Stimulated activated naive B cell treated with anti-CD40 and anti-IgM and Interleukin-4, amounts not matched to agents 10 μg/mL and 1 μg/mL and 100 μg/mL, for 72 hours (primary cell): ENCODE results near the gene MPRIP.

ENCODE experiments used
- ATAC-seq, 2 donors: fragments of 150-1000 bp; cut with Tn5 transposase; replicated peaks; 2 replicates each; pipeline ENCODE4 v1.10.0; 2021; ENCODE audit warnings: moderate library complexity in 1 of 2
- DNase-seq: peaks from one replicate; pipeline ENCODE4 v3.0.0; 2021
- H3K27ac Mint-ChIP-seq: one replicate; pipeline ENCODE4 v1.8.0; 2022; ENCODE audit warnings: mild to moderate bottlenecking, mixed read lengths
- H3K27me3 Mint-ChIP-seq, 2 donors: one replicate each; pipeline ENCODE4 v1.8.0; 2022; ENCODE audit warnings: mixed read lengths in 2 of 2
- H3K36me3 Mint-ChIP-seq, 2 donors: one replicate each; pipeline ENCODE4 v1.8.0; 2022; ENCODE audit warnings: mixed read lengths in 2 of 2, mild to moderate bottlenecking in 1 of 2
- H3K4me1 Mint-ChIP-seq, 2 donors: one replicate each; pipeline ENCODE4 v1.8.0; 2022; ENCODE audit warnings: mixed read lengths in 2 of 2, mild to moderate bottlenecking in 1 of 2
- H3K4me3 Mint-ChIP-seq, 2 donors: one replicate each; pipeline ENCODE4 v1.8.0; 2022; ENCODE audit warnings: mild to moderate bottlenecking in 2 of 2, mixed read lengths in 2 of 2, moderate library complexity in 1 of 2
- H3K9me3 Mint-ChIP-seq, 2 donors: one replicate each; pipeline ENCODE4 v1.8.0; 2022; ENCODE audit warnings: mixed read lengths in 2 of 2, mild to moderate bottlenecking in 1 of 2

The MPRIP gene

DNA sequence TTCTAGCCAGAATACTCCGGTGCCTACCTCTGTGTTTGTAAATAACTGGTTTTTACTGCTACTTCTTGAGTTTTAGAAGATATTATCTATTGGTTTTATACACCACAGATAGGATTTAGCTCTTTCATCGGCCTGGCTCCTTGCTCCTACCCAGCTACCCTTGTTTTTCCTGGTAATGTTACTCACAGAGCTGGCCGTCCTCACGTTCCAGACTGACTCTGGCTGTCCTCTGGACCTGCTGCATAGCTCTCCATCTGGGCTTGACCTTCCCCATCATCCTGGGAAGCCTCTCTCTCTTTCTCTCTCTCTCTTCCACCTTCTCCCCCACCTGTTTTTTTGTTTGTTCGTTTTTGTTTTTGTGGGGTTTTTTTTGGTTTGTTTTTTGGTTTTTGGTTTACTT, 51.5 kb downstream of the MPRIP start:
- peaks cover 38 to 64% of the 10 kb centered on the region in 2 donors for H3K4me1 Mint-ChIP-seq
- H3K9me3 Mint-ChIP-seq = no peaks in the 10 kb centered on the region
- ATAC-seq = no peak
- no peak overlapping the region for H3K27ac Mint-ChIP-seq
- DNase-seq = no peak
- no peaks in the 10 kb centered on the region for H3K27me3 Mint-ChIP-seq
- H3K36me3 Mint-ChIP-seq = peaks cover 18 to 40% of the 10 kb centered on the region in 2 donors
- H3K4me3 Mint-ChIP-seq = no peak overlapping the region

DNA sequence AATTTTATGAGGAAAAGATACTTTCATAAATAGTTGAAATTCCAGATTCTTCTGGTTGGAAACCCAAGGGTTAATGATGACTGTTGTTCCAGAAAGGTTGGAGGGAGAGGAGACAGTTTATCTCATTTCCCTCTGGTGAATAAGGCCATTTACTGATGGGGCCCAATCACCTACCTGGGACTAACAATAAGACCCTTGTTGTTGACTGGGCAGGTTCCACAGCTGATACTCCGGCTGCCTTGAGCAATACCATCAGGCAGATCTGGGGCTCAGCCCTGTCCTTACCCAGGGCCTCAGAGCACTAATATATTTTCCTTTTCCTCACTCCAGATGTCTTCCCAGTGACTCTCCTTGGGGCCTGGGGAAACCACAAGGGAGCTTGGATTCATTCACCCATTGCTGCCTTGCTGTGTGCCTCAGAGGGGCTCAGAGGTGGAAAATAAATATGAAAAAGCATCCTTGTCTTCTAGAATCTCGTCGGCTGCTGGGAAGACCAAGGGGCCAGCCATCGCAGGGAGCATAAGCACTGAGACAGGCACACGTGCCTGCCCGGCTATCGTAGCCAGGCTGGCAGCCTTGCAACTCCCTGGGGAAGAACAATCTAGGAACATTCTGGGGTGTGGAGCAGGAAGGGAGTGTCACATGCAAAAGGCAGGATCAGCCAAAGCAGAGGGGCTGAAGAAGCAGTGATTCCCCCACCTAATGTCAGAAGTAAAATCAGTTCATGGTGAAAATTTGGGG, 54.4 kb downstream of the MPRIP start:
- peak overlapping the region; percentile 6 for H3K27ac Mint-ChIP-seq
- no peak overlapping the region for H3K4me3 Mint-ChIP-seq
- peaks cover 5 to 21% of the 10 kb centered on the region in 2 donors for H3K36me3 Mint-ChIP-seq
- ATAC-seq (no peak), DNase-seq (no peak)
- H3K27me3 Mint-ChIP-seq = no peaks in the 10 kb centered on the region
- H3K4me1 Mint-ChIP-seq = peaks cover 24 to 39% of the 10 kb centered on the region in 2 donors
- no peaks in the 10 kb centered on the region for H3K9me3 Mint-ChIP-seq

GRCh38 chr17:17097763-17098345, 55.6 kb downstream of the MPRIP start:
- H3K27ac Mint-ChIP-seq = no peak overlapping the region
- H3K4me3 Mint-ChIP-seq = no peak overlapping the region
- H3K36me3 Mint-ChIP-seq = peaks cover 2 to 17% of the 10 kb centered on the region in 2 donors
- peaks cover 21 to 30% of the 10 kb centered on the region in 2 donors for H3K4me1 Mint-ChIP-seq
- no peak for ATAC-seq
- H3K9me3 Mint-ChIP-seq = no peaks in the 10 kb centered on the region
- no peaks in the 10 kb centered on the region for H3K27me3 Mint-ChIP-seq
- no peak for DNase-seq

DNA sequence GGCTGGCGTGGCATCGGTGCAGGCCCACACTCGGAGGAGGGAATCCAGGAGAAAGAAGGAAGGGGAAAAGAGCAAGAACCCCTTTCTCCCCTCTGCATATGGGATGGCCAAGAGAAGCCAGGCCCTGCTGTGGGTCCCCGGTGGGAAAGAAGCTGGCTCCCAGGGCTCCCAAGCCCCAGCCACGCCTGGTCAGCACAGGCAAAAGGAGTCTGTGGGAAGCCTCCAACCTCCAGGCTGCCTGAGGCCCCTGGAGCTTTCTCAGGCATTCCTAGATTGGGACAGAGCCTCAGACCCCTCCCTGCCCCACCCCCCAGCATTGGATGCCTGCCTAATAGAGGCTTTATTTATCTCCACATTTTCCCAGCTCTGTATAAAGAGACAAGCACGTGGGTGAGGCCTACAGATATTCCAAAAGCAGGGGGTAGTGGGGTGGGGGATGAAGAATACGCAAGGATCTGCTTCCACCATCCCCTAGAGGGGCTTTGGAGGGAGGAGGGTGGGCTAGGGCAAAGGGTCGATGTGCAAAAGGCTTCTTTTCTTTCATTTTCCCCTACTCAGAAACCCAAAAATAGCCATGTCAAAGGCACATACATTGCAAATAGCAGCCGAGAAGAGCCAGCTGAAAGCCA, 56.4 kb downstream of the MPRIP start:
- H3K4me1 Mint-ChIP-seq = peaks cover 22 to 27% of the 10 kb centered on the region in 2 donors
- ATAC-seq (no peak), DNase-seq (no peak)
- H3K4me3 Mint-ChIP-seq = no peak overlapping the region
- H3K27me3 Mint-ChIP-seq = no peaks in the 10 kb centered on the region
- H3K36me3 Mint-ChIP-seq = peaks cover 3 to 17% of the 10 kb centered on the region in 2 donors
- no peaks in the 10 kb centered on the region for H3K9me3 Mint-ChIP-seq
- H3K27ac Mint-ChIP-seq = peak overlapping the region; percentile 84

DNA sequence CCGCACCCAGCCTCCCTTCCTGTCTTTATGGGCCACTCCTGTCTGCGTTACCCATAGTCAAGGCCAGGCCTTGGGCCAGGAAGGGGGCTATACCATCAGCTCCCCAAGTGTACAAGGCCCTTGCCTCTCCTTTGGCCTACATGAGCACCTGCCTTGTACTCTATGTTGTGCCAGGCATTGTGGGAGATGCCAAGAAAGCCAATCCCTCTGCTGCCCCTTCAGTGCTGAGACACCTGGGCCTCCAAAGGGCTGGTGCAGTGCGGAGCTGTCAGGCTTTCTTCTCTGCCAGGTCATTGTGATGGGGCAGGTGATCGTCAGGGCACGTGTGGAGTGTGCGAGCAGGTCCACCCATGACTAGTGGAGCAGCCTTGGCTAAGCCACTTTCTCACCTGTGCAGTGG, 59.9 kb downstream of the MPRIP start:
- DNase-seq (no peak), ATAC-seq (no peak)
- H3K4me1 Mint-ChIP-seq = peaks cover 20 to 22% of the 10 kb centered on the region in 2 donors
- no peak overlapping the region for H3K27ac Mint-ChIP-seq
- no peak overlapping the region for H3K4me3 Mint-ChIP-seq
- H3K36me3 Mint-ChIP-seq = peaks cover 6 to 16% of the 10 kb centered on the region in 2 donors
- H3K27me3 Mint-ChIP-seq = no peaks in the 10 kb centered on the region
- no peaks in the 10 kb centered on the region for H3K9me3 Mint-ChIP-seq

DNA sequence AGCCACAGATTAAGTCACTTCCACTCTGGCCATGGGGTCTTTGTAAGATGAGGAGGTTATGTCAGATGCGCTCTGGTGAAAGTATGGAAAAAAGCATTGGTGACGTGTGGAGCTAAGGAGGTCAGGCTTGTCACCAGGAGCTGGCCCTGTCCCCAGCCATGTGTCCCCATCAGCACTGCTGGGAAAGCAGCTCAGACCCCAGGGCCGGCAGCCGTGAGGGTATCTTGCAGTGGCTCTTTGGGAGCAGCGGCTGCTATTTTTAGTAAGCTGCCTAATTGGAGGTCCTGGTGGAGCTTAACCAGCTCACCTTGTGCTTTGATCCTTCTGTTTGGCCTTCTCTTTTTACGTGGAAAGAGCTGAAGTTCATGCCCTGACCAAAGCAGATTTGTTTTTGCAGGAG, 60.9 kb downstream of the MPRIP start:
- Mint-ChIP-seq H3K27ac (peak overlapping the region; percentile 84), H3K27me3 (no peaks in the 10 kb centered on the region), H3K9me3 (no peaks in the 10 kb centered on the region), H3K36me3 (peaks cover 6 to 15% of the 10 kb centered on the region in 2 donors), H3K4me3 (no peak overlapping the region), H3K4me1 (peaks cover 30 to 32% of the 10 kb centered on the region in 2 donors)
- DNase-seq (no peak), ATAC-seq (no peak)

- Mint-ChIP-seq H3K27ac (no peak overlapping the region), H3K9me3 (no peaks in the 10 kb centered on the region), H3K36me3 (peaks cover 6 to 12% of the 10 kb centered on the region in 2 donors), H3K4me3 (no peak overlapping the region), H3K4me1 (peaks cover 38 to 41% of the 10 kb centered on the region in 2 donors), H3K27me3 (no peaks in the 10 kb centered on the region)
- no peak for DNase-seq
- ATAC-seq = no peak
Measured at GRCh38 chr17:17104036-17104435, 61.8 kb downstream of the MPRIP start.

DNA sequence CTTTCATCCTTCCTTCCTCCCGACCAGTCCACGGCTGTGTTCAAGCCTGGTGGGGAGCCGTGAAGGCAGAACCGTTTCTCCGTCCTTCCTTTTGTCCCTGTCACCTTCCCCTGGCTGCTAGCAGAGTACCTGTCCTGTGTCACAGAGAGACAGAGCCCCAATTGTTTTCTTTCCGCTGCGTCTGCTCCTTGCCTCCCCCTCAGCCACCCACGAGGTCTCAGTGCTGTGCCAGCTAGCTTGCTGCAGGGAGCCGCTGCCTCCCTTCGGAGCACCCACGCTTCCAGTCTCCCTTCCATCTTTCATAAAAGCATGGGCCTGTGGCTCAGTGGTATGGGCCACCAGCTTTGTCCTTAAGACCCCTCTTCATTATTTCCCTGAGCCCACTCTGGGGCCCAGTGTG, 62.2 kb downstream of the MPRIP start:
- H3K9me3 Mint-ChIP-seq = no peaks in the 10 kb centered on the region
- ATAC-seq (no peak), DNase-seq (no peak)
- H3K4me1 Mint-ChIP-seq = peaks cover 43 to 45% of the 10 kb centered on the region in 2 donors
- H3K4me3 Mint-ChIP-seq = no peak overlapping the region
- H3K36me3 Mint-ChIP-seq = peaks cover 6 to 12% of the 10 kb centered on the region in 2 donors
- no peak overlapping the region for H3K27ac Mint-ChIP-seq
- H3K27me3 Mint-ChIP-seq = no peaks in the 10 kb centered on the region

DNA sequence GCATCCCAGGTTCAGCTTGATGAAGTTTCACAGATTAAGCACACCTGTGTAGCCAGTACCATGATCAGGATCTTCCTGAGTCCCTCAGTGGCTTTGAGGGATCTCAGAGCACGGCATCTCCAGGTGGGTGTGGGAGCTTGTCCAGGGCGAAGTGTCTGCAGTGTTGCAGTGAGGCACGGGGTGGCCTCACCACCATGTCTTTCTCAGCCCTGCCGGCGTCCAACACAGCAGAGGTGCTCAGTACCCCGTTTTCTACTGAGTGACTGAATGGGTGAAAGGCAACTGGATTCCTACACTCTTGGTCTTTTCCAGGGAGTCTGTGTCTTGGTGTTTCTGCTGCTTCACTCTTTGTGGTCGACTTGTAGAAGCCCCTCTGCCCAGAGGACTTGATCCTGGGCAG, 63.7 kb downstream of the MPRIP start:
- H3K27me3 Mint-ChIP-seq = no peaks in the 10 kb centered on the region
- peaks cover 8 to 18% of the 10 kb centered on the region in 2 donors for H3K36me3 Mint-ChIP-seq
- no peak for DNase-seq
- H3K4me1 Mint-ChIP-seq = peaks cover 58 to 59% of the 10 kb centered on the region in 2 donors
- H3K9me3 Mint-ChIP-seq = no peaks in the 10 kb centered on the region
- no peak overlapping the region for H3K4me3 Mint-ChIP-seq
- H3K27ac Mint-ChIP-seq = peak overlapping the region; percentile 44
- no peak for ATAC-seq

GRCh38 chr17:17106756-17107155, 64.5 kb downstream of the MPRIP start:
- H3K4me3 Mint-ChIP-seq = no peak overlapping the region
- peaks cover 8 to 22% of the 10 kb centered on the region in 2 donors for H3K36me3 Mint-ChIP-seq
- H3K27ac Mint-ChIP-seq = peak overlapping the region; percentile 65
- no peaks in the 10 kb centered on the region for H3K9me3 Mint-ChIP-seq
- no peak for DNase-seq
- H3K4me1 Mint-ChIP-seq = peaks cover 65 to 66% of the 10 kb centered on the region in 2 donors
- H3K27me3 Mint-ChIP-seq = no peaks in the 10 kb centered on the region
- ATAC-seq = no peak

GRCh38 chr17:17107281-17107680, 65.0 kb downstream of the MPRIP start:
- no peak for ATAC-seq
- H3K9me3 Mint-ChIP-seq = no peaks in the 10 kb centered on the region
- H3K4me3 Mint-ChIP-seq = no peak overlapping the region
- DNase-seq = no peak
- H3K4me1 Mint-ChIP-seq = peaks cover 65 to 71% of the 10 kb centered on the region in 2 donors
- H3K27me3 Mint-ChIP-seq = no peaks in the 10 kb centered on the region
- peaks cover 8 to 27% of the 10 kb centered on the region in 2 donors for H3K36me3 Mint-ChIP-seq
- H3K27ac Mint-ChIP-seq = peak overlapping the region; percentile 65

- H3K9me3 Mint-ChIP-seq = no peaks in the 10 kb centered on the region
- H3K36me3 Mint-ChIP-seq = peaks cover 6 to 27% of the 10 kb centered on the region in 2 donors
- no peaks in the 10 kb centered on the region for H3K27me3 Mint-ChIP-seq
- H3K27ac Mint-ChIP-seq = peak overlapping the region; percentile 48
- H3K4me3 Mint-ChIP-seq = no peak overlapping the region
- DNase-seq (no peak), ATAC-seq (peak; percentile 74)
- H3K4me1 Mint-ChIP-seq = peaks cover 63 to 70% of the 10 kb centered on the region in 2 donors
Measured at GRCh38 chr17:17107891-17108431, 65.7 kb downstream of the MPRIP start.

DNA sequence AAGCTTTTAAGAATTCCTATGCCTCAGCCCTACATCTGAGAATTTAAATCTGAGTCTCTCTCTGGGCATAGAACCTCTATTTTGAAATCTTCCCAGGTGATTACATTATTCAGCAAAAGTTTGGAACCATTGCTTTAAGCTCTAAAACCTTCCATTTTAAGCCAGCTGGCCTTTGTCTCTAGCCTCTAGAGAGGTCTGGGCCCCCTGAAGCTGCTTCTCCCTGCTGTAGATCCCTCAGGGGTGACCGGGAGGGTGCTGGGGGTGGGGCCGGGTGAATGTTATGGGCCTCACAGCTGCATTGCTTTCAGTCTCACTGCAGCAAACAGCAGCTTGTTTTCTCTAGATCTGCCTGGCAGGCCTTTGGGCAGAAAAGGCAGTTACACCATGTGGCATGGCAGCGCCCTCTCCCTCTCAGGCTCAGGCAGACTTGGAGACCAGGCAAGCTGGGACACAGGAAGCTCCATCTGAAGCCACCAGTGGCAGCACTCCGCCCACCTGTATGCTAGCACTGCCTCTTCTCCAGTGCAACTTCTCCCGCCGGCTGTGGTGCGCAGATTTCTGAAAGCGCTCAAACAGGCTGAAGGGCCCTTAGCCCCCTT, 66.3 kb downstream of the MPRIP start:
- peak overlapping the region; percentile 56 for H3K27ac Mint-ChIP-seq
- no peaks in the 10 kb centered on the region for H3K9me3 Mint-ChIP-seq
- ATAC-seq = peak in 1 of 2 donors; percentile 26
- no peak overlapping the region for H3K4me3 Mint-ChIP-seq
- peaks cover 5 to 27% of the 10 kb centered on the region in 2 donors for H3K36me3 Mint-ChIP-seq
- no peaks in the 10 kb centered on the region for H3K27me3 Mint-ChIP-seq
- peaks cover 65 to 70% of the 10 kb centered on the region in 2 donors for H3K4me1 Mint-ChIP-seq
- no peak for DNase-seq

- H3K4me1 Mint-ChIP-seq = peaks cover 65 to 75% of the 10 kb centered on the region in 2 donors
- no peak for ATAC-seq
- no peak overlapping the region for H3K4me3 Mint-ChIP-seq
Measured at GRCh38 chr17:17109256-17109655, 67.0 kb downstream of the MPRIP start.

More at GRCh38 chr17:17109256-17109655, 67.0 kb downstream of the MPRIP start:
- H3K27me3 Mint-ChIP-seq = no peaks in the 10 kb centered on the region
- H3K27ac Mint-ChIP-seq = peak overlapping the region; percentile 38
- H3K9me3 Mint-ChIP-seq = no peaks in the 10 kb centered on the region
- H3K36me3 Mint-ChIP-seq = peaks cover 5 to 27% of the 10 kb centered on the region in 2 donors
- DNase-seq = no peak
